GM18873 (cell line): ENCODE measurements around the gene SYTL4.

Source experiments
- ATAC-seq: cut with Tn5 transposase; IDR thresholded peaks from one replicate; pipeline ENCODE4 v1.9.1; 2021; ENCODE audit warnings: mild to moderate bottlenecking, moderate library complexity, moderate number of reproducible peaks; ENCODE audit not compliant: unreplicated experiment, low FRiP score

Gene SYTL4

GRCh38 chrX:100649550-100650356 is 82.2 kb downstream of the SYTL4 start:
- ATAC-seq, result no peak

DNA sequence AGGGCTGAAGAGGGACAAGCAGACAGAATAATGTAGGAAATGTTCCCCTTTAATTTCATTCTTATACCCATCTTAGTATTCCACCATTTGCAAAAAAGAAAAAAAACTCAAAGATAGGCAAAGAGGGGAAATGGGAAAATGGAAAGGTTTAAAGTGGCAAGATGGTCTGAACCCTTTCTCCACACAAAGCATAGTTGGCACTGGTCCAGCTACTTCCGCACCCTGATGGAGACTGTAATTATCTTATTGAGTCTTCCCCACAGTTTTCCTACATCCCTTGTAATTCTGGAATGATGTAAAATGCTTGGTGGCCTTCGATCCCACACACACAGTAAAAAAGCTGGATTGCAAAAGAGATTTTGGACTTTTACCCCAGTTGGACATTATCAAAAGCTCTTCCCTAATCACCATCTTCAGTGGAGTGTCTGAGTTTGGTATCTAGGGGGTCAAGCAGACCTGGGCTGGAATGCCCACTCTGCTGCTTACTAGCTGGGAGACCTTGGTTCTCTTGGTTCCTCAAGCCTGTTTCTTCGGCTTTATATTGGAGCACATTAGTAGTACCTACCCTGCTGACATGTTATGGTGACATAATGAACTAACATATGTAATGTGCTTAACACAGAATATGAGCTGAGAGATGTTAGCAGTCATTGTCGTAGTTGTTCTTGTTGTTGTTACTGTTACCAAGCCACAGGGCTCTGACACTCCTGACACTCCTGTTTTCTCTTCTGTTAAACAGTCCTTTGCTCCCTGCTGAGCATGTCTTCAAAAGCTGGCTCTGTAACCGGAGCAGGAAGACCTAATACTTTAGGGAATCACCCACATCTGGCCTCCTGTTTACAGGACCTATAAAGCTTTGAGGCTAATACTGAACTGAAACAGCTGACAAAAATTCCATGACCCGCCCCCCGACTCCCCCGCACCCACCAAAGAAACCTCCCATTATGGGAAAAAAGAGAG is 83.2 kb downstream of the SYTL4 start:
- no peak for ATAC-seq

- no peak for ATAC-seq
Measured at GRCh38 chrX:100647739-100648138, 84.2 kb downstream of the SYTL4 start.

GRCh38 chrX:100647095-100647494 is 84.8 kb downstream of the SYTL4 start:
- no peak for ATAC-seq

DNA sequence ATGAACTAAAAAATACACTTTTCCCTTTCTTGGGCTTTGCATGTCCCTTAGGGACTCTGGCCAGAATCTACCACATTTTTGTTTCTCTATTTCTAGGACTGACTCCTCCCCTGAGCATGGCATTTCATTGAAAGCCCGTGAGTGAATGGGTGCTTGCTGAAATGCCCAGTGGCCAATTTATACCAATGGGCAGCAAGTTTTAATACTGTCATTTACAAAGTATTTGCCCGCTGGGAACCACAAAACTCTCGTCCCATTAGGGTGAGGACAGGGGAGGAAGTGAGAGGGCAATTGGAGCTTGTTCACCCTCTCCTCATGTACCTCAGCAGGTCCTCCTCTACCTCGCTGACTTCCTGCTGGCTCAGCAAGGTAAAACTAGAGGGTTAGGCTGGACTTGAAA is 86.8 kb downstream of the SYTL4 start:
- ATAC-seq, result no peak

DNA sequence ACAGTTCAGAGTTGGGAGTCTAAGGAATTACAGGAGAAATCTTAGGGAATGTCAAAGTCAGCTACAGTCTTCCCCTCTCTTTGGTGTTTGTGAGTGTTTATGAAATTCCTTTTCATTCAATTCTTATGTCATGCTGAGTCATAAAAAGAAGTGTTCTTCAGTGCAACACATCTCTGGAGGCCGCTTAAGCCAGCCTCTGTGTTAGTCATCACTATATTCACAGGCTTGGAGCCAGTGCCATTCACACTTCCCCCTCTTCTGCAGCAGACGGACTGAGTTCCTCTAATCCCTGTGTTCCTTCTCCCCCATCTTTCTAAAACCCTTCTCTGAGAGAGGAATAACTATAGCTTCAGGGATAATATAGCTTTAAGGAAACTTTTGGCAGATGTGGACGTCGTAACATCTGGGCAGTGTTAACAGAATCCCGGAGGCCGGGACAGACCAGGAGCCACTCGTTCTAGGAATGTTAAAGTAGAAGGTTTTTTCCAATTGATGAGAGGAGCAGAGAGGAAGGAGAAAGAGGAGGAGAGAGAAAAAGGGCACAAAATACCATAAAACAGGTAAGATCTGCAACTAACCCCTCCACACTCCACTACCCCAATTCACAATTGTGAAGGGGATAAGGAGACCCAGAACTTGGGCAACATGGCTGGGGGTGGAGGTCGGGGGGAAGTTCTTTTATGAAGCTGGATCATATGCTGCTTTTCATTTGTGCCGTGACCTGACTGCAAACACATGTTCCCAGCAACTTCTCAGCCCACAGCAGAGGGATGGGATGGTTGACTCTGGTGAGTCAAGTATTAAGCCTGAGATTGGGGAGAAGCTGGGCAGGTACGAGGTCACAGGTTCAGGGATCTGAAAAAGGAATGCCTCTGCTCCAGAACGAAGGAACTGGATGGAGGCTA is 87.7 kb downstream of the SYTL4 start, which contains the start of gene SRPX2:
TSS of gene SRPX2 (plus strand) at position 244 of the 905 bp plus-strand sequence. CDS start 2,124 bp downstream, outside the sequence.
- no peak for ATAC-seq

- no peak for ATAC-seq
Measured at GRCh38 chrX:100643212-100643611, 88.7 kb downstream of the SYTL4 start.

GRCh38 chrX:100642290-100642689 is 89.6 kb downstream of the SYTL4 start:
- no peak for ATAC-seq

GRCh38 chrX:100636321-100636991 is 95.5 kb downstream of the SYTL4 start, which contains the start of gene TSPAN6:
Gene TSPAN6, minus strand, starts transcription at chrX:100636806. Its CDS starts 112 bp downstream, at chrX:100636694.
- ATAC-seq, result peak; percentile 98

DNA sequence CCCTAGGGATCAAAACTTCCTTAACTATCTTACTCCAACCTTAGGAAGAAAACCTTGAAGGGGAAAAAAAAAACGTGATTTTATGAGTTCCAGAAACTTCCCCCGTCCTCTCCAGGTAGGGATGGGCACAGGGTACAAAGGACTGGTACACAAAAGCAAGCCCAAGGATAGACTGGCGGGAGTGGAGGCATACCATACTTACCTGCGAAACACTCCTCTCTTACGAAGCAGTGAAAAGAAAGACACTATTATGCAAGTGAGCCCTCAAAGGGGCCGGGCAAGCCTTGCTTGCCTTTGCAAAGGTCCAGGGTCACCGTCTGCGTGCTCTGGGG is 96.0 kb downstream of the SYTL4 start:
- no peak for ATAC-seq

GRCh38 chrX:100635040-100635439 is 96.9 kb downstream of the SYTL4 start:
- ATAC-seq, result no peak

DNA sequence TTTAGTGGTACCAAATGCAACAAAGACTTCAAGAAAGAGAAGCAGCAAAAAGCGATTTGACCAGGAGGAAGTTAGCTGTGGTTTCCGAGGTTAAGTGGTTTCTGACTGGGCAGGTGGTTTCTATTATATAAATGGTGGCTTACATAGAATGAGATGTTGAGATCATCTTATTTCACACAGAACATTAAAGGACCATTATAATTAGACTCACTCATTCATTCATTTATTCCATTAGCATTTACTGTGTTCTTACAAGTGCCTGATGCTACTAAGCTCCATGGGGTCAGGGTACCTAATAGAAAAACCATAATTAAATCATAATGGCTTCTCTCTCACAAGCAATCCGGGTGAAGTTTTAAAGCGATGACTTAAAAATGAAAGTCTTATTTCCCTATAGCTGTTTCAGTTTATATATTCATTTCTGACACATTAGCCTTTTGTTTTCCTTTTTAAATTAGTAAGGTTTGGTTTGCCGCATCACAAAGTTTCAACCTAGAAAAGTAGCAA is 105.9 kb downstream of the SYTL4 start:
- peak; percentile 96 for ATAC-seq
